Natural killer cell treated with Interleukin-12 subunit alpha and Interleukin-12 subunit beta and Interleukin-15 and Interleukin-18, amount 100 ng/mL, for 72 hours (primary cell): Measurements from ENCODE around the gene FGF7. TPM values are rescaled to one million over a fixed set of nuclear protein-coding genes. Genes with fewer than 3 reads are reported as not detected.

Experiments
- total RNA-seq, 2 donors: library from RNA; stranded (reverse); gene quantifications; one replicate each; pipeline ENCODE4 v1.2.3, GENCODE V29; 2022

The FGF7 gene
- total RNA-seq, 2 donors from 2014 or later, result not detected

Other genes with a start within 250 kb of the FGF7 start
- 1 to 10 TPM; 1.5 to 2.6 TPM for gene FAM227B, start 197.6 kb downstream of the FGF7 start, total RNA-seq
- 10 to 100 TPM; 11.4 to 12.1 TPM for gene DTWD1, start 197.8 kb downstream of the FGF7 start, total RNA-seq